Raji (cell line): ENCODE data around the gene CLASP2.

Experiments
- POLR2A ChIP-seq: IDR thresholded peaks from 2 replicates; pipeline ENCODE4 v1.6.1; 2011; ENCODE audit warnings: low read depth, low read length, control low read depth; ENCODE audit not compliant: insufficient read depth

The CLASP2 gene

GRCh38 chr3:33543601-33544000, 174.5 kb downstream of the CLASP2 start:
- no peak for TF ChIP-seq POLR2A

- TF ChIP-seq POLR2A: no peak
Observed at GRCh38 chr3:33541918-33542317, 176.1 kb downstream of the CLASP2 start.

GRCh38 chr3:33538678-33539339, 179.2 kb downstream of the CLASP2 start:
- no peak for TF ChIP-seq POLR2A

- no peak for TF ChIP-seq POLR2A
Observed at GRCh38 chr3:33537133-33537532, 180.9 kb downstream of the CLASP2 start.

- no peak for TF ChIP-seq POLR2A
Observed at GRCh38 chr3:33526787-33527186, 191.3 kb downstream of the CLASP2 start.

GRCh38 chr3:33525232-33525631, 192.8 kb downstream of the CLASP2 start:
- no peak for TF ChIP-seq POLR2A

GRCh38 chr3:33523093-33523667, 194.9 kb downstream of the CLASP2 start:
- TF ChIP-seq POLR2A: no peak

- no peak for TF ChIP-seq POLR2A
Observed at GRCh38 chr3:33521736-33522135, 196.3 kb downstream of the CLASP2 start.

- no peak for TF ChIP-seq POLR2A
Observed at GRCh38 chr3:33513262-33513863, 204.7 kb downstream of the CLASP2 start.

- no peak for TF ChIP-seq POLR2A
Observed at GRCh38 chr3:33505027-33505426, 213.0 kb downstream of the CLASP2 start.

- no peak for TF ChIP-seq POLR2A
Observed at GRCh38 chr3:33496449-33496848, 221.6 kb downstream of the CLASP2 start.

- TF ChIP-seq POLR2A: no peak
Observed at GRCh38 chr3:33491721-33492120, 226.3 kb downstream of the CLASP2 start.

- no peak for TF ChIP-seq POLR2A
Observed at GRCh38 chr3:33490641-33491241, 227.3 kb downstream of the CLASP2 start.

GRCh38 chr3:33488683-33489082, 229.4 kb downstream of the CLASP2 start:
- TF ChIP-seq POLR2A: no peak

- no peak for TF ChIP-seq POLR2A
Observed at GRCh38 chr3:33488246-33488645, 229.8 kb downstream of the CLASP2 start.

- TF ChIP-seq POLR2A: no peak
Observed at GRCh38 chr3:33482111-33482521, 235.9 kb downstream of the CLASP2 start.
